Tongue (tissue), 2 donors: Measurements from ENCODE around the gene CASP4. TPM values are rescaled to one million over a fixed set of nuclear protein-coding genes. Genes with fewer than 3 reads are reported as not detected.
"Not testable (repeated sequence)": the region's sequence is repeated elsewhere in the genome, so short reads cannot be mapped to it uniquely, and the experiment has no call there.

Experiments used
- DNase-seq: peaks from one replicate; pipeline ENCODE4 v3.0.0-alpha.2; 2015
- total RNA-seq: library from RNA; depleted of rRNA; stranded (reverse); fragments of >200 nt; gene quantifications from one replicate; pipeline ENCODE4 v1.2.3, GENCODE V29; 2014

The CASP4 gene
- total RNA-seq, 1 donor from 2014 or later: 40.4 TPM

- DNase-seq: no peak
These were observed 11.8 kb downstream of the CASP4 start for GRCh38 chr11:104956528-104956927.

DNA sequence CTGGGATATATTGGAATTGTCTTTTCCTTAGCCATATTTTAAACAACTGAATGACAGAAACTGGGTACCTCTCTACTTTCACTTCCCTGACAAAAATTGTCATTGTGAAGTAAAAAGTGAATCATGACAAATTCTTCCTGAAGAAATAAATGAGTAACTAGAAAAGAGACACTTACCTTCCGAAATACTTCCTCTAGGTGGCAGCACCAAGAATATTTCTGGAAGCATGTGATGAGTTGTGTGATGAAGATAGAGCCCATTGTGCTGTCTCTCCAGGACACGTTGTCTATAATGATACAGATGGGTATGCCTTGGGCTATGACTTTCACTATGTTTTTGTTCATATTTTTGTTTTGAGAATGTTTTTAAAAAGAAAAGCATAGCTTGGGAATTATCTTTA is 21.5 kb downstream of the CASP4 start:
- DNase-seq: peak; percentile 18

GRCh38 chr11:104944076-104944475 is 24.3 kb downstream of the CASP4 start:
- DNase-seq: no peak

GRCh38 chr11:104943561-104943960 is 24.8 kb downstream of the CASP4 start:
- no peak for DNase-seq

DNA sequence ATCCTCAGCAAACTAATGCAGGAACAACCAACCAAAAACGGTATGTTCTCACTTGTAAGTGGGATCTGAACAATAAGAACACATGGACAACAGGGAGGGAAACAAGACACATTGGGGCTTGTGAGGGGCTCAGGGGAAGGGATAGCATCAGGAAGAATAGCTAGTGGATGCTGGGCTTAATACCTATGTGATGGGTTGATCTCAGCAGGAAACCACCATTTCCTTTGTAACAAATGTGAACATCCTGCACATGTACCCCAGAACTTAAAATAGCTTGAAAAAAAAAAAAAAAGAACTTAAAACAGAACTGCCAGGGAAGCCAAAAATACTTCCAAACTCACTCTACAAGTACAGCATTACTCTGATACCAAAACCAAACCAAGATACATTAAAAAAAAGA is 33.8 kb downstream of the CASP4 start:
- DNase-seq: no peak

- not testable (repeated sequence) for DNase-seq
These were observed 34.3 kb downstream of the CASP4 start for GRCh38 chr11:104934073-104934472.

GRCh38 chr11:104928811-104929210 is 39.6 kb downstream of the CASP4 start:
- DNase-seq: no peak

DNA sequence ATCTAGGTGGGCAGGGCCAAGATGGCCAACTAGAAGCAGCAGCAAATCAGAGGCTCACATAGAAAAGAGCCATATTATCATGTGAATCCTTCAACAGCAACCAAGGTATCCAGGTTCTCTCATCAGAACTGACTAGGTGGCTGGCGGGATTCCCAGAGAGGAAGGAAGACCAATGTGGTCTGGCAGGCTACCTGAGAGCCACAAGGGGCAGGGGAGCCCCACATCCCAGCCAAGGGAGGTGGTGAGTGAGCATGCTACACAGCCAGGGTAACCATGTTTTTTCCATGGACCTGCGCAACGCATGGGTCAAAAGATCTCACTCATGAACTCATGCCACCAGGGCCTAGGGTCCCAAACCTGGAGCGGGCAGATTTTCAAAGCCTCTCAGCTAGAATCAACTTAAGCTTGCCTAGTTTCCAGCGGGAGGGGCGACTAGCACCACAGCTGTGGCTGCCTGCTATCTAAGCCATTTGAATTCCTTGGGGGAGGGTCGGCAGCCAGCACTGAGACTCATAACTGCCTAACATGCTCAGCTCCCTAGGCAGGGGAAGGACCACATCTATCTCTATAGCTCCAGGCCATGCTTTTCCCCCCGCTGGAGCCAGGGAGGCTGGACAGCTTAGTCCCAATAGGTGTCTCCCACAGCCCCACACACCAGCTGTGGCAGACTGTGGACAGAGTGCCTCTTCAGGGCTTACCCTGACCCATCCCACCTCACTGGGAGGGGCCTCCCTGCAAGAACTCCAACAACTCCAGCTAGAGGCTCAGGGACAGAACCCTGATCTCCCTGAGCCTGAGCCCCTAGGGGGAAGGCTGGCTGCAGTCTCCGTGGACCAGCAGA is 41.4 kb downstream of the CASP4 start:
- DNase-seq: peak; percentile 31

- no peak for DNase-seq
These were observed 42.5 kb downstream of the CASP4 start for GRCh38 chr11:104925850-104926249.

DNA sequence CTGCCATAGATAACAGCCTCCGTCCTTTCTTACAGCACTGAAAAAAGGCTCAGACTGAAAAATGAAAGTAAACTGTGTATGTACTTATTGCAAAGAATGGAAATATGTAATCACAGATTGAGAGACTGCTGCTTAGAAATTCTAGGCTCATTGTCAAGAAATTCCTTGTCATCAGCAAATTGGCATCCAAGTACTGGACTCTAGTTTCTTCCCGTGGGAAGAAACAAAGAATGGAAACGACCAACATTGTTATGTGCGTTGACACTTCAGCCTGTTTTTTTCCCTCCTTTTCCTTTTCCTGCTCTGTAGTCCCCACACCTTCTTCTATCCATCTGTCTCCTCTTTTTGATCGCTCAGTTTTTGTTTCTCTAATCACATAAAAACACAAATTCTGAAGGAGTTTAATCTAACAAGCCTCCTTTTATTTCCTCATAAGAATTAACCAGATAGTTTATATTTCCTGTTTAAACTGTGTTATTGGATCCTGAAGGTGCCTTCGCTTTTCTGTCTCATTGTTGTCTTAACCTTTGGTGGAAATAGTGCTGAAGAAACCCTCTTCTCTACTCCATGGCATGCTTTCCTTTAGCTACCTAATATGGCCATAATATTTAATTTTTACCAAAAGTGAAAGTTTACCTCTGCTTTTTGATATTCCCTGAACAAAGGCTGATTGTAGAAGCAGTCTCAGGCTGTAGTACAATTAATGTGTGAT is 50.1 kb downstream of the CASP4 start:
- DNase-seq: peak; percentile 69

DNA sequence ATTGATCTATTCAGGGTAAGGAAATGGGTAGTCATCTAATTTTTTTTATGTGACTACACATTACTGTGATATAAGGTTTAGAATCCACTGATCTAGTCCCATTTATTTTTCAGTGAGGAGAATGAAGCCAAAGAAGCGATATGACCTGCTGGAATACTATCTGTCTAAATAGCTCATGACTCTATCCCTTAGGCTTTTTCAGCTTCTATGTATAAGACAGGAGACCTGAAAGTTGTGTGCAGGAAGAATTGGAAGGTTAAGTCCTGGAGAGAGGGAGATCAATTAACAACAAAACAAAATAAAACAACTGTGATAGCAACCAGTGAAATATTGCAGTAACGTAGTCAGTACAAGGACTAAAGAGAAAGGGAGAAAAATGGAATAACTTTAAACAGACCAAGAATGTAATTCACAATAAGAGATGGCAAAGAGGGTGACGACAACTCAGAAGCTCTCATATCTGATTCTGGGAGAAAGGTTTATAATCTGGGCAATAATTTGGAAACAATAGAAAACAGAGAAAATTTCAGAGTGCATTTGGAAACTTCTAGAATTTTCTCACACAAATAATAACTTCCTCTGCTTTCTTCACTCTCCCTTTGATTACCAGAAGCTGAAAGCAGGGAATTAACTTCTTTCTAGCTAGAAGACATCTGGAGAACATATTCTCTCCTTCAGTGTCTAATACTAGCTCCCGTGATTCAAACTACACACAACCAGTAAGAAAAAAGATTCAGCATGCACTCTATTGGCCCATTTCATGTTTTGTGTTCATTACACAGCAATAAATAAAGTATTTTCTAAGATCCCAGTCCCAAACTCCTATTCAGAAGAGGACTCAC is 50.9 kb downstream of the CASP4 start:
- peak; percentile 8 for DNase-seq

DNA sequence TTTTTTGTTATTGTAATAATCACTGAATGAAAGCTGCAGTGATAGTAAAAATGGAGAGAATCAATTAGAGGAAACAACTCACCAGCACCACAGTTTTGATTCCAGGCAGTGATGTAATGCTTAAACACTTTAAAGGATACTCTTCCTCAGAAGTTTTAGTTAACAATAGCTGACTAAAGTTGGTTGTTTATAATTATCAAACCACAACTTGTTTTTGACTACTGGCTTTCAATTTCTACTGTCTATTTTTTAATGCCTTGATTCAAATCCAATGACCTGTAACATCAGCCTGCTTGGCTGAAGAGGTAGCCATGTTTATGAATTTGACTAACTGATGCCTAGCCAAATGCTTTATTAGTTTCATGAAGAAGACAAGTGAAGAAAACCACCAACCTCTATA is 51.9 kb downstream of the CASP4 start:
- DNase-seq: peak; percentile 4

DNA sequence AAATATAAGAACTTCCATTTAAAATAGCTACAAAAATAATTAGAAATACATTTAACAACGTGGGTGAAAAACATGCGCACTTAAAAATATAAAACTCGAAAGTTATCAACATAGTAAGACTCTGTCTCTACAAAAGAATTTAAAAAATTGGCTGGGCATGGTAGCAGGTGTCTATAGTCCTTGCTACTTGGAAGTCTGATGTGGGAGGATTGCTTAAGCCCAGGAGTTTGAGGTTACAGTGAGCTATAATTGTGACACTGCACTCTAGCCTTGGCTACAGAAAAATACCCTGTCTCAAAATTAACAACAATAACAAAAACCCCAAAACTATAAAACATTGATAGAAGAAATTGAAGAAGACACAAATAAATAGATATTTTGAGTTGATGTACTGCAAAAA is 56.3 kb downstream of the CASP4 start:
- no peak for DNase-seq

DNA sequence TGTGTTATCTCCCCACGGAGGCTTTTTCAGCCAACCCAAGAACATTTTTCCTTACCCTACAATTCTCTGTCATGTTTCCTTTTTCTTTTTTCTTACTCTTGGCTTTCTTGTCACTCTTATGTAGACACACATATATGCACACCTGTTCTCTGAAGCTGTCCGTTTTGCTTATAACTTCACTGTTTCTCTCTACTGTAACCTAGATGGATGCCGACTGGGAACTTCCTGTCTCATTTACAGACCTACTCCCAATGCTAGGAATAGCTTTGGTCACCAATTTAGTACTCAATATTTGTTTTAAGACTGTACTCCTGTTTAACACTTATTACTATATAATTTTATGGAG is 60.2 kb downstream of the CASP4 start:
- DNase-seq: no peak

- no peak for DNase-seq
These were observed 60.7 kb downstream of the CASP4 start for GRCh38 chr11:104907521-104908185.

DNA sequence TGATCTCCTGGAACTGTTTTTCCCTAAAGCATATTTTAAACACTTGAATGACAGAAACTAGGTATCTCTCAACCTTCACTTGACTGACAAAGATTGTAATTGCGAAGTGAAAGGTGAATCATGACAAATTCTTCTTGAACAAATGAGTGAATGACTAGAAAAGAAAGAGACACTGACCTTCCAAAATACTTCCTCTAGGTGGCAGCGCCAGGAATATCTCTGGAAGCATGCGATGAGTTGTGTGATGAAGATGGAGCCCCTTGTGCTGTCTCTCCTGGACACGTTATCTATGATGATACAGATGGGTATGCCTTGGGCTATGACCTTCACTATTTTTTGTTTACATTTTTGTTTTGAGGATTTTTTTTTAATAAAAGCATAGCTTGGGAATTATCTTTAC is 63.1 kb downstream of the CASP4 start:
- no peak for DNase-seq

DNA sequence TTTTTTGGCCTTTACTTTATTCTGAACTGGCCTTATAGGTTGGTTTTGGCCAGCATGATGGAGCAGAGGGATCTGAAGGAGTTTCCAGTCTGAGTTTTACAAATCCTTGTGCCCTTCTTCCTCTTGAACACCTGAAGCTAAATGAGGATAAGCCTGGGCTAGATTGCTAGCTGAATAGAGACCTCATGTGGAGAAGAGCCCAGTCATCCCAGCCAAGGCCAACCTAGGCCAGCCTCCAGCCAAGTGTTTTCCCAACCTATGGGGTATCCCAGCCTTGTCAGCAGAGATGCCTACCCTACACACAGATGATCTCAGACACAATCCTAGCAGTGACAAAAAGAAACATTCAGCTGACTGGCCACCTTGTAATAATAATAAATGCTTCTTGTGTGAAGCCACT is 69.1 kb downstream of the CASP4 start:
- DNase-seq: no peak

DNA sequence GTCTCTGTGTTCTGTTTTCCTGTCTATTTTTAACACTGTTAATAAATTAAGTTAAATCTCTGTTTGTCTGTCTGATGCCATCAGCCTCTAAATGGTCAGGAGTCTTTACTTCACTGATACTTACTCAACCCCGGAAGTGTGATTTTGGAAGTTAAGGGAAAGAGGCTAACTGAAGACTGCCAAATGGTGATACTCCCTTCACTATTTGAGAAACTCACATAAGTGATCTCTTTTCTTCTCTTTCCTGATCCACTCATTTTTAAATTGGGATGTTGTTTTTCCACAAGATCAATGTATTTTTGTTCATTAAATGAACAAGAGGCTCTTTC is 69.7 kb downstream of the CASP4 start:
- DNase-seq: no peak

DNA sequence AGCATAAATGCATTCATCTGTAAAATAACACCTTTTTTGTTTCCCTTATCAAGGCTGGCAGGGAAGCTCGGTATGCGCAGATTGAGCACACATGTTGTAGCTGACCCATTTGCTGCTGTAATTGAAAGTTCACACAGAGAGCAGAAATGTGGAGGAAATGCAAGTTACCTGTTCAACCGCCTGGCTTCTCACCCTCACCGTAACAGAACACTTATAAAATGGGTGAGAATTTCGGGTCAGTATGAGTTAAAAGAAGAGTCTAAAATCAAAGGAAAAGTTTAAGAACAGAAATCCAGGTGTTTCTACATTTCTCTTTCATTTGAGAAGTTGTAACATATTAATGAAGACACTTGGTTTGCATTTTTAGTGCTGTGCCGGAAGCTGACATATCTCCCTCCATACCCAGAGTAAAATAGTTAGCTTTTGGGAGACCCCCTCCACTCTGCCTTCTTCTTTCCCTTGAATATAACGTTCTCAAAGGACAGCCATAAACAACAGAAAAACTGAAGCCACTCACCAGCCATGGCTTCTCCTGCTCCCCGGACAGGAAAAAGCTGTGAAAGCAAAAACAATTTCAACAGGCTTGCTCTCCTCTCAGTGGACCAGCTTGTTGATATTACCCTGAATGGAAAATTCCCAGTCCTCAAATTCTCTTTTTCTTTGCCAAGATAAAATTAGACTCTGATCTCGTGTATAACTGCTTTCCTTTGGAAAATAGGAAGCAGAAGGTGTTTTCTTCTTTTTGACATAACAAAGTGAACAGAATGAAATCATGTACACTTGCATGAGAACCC is 70.3 kb downstream of the CASP4 start, which contains the start of gene CASP12:
Gene CASP12, minus strand, starts transcription at position 570 of the 794 bp plus-strand sequence.
- peak; percentile 14 for DNase-seq

DNA sequence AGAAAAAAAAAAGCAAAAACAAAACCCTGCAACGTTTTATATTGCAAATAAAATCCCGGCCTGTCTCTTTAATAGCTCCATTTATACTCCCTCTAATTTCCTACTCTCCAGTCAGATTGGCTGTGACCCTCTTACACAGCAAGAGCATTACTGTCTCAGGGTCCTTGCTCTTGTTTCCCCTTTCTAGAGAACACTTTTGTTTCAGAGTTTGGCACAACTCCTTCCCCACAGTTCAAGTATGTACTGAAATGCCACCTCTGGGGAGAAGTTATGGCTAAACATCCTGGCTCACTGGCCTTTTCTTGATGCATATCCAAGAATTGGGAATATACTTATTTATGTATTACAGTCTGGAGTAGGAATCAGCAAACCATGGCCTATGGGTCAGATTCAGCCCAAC is 72.7 kb downstream of the CASP4 start:
- DNase-seq: peak; percentile 5

DNA sequence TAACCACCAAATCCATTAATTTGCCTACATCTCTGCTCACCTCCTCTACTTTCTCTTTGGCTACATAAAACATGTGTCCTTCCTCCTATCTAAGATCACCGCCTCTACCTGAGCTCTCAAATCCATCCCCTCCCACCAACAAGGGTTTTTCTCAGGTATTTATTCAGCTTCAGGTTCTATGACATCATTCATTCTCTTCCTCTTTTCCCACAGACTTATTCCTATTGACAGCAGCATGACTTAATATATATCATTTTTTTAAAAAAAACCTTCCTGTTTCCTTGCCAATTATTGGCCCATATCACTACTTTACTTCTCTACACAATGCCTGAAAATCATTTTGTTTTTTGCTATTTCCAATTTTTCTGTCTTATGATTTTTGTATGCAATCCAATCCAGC is 74.5 kb downstream of the CASP4 start:
- DNase-seq: no peak
